Measurements from ENCODE around the gene CHD6.

The CHD6 gene

DNA sequence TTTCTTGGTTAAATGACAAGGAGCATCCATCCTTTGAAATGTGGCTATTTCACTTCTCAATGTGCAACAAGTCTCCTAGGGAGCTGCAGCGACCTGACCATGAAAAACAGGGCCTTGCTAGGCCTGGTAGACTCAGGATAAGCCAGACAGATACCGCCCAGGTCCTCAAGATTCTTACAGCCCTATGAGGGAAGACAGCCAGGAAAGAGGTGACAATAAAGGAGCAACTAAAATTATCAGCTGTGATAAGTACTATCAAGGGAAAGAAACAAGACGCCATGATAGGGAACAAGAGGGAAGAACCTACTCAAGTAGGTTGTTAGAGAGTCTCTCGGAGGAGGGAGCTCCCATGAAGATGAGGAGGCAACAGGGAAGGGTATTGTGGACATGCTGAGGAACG lies 200.1 kb downstream of the CHD6 start:
- DNase-seq: no peak

DNA sequence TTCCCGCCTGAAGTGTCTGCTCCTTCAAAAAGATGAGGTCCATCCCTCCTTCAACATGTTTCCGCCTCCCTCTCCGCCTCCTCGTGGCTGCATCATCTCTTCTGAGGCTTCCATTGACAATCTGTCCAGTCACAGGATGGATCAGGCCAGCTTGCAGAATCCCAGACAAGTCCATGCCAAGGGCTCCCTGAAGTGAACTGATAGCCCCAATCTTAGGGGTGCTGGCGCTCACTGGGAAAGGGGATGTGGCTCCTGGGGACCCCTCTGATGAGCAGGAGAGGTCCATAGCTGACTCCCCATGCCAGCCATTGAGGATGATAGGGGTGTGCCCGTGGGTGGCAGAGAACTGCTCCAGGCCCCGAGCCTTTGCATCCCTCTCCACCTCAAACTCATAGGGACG lies 203.0 kb downstream of the CHD6 start:
- no peak for DNase-seq

- DNase-seq: no peak
These were observed 205.0 kb downstream of the CHD6 start for GRCh38 chr20:41413169-41413568.

DNA sequence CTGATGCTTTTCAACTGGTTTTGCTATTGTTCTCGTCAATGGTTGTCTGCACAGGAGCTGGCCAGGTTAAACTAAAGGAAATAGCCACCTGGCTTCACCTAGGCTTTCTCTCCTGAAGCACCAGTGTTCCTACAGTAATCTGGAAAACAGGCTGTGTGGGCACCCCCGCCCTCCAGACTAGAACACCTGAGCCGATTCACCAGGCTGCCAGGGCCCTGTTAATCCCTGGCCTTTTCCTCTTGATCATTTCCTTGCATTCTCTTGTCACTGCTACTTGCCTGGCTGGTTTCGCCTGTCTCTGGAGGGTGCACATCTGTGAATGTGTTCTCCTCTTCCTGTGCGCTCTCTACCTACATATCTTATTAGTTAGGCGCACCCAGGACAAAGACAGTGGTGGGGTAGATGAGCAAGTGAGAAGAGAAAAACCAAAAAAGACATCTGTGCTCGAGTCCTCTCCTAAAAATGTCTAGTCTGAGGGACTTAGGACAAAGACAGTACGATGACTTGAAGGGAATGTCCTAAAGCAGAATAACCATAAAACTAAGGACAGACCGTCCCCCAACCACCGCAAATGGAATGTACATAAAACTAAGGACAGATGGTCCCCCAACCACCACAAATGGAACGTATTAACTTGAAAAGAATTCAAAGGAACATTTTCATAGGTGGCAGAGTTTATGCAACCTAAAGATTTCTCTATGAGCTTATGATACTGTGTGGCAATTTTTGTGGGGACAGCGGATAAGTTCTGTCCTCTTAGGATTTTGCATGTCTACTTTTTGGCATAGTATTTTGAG lies 205.7 kb downstream of the CHD6 start:
- DNase-seq: no peak

DNA sequence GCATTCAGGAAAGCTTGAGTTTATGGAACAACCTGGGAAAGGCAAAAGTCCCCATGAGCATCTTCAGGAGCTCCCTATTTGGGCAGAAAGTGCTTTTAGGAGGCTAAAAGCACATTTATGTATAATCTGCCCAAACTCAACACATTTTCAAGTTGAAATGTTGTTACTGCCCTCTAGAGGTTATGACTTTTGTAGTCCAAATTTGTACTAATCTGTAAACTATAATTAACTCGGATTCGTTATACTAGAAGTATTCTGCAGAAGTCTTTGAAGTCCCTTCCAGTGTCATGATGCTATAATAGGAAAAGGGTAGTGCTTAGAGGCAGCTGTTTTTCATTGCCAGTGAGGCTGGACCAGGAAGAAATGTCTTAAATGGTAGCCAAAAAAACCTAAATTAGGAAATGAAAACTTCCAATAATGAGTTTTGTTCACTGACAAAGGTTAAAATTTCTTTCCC lies 206.8 kb downstream of the CHD6 start:
- DNase-seq: no peak

- no peak for DNase-seq
These were observed 209.2 kb downstream of the CHD6 start for GRCh38 chr20:41408986-41409385.

GRCh38 chr20:41408156-41408794 lies 209.9 kb downstream of the CHD6 start:
- no peak for DNase-seq

DNA sequence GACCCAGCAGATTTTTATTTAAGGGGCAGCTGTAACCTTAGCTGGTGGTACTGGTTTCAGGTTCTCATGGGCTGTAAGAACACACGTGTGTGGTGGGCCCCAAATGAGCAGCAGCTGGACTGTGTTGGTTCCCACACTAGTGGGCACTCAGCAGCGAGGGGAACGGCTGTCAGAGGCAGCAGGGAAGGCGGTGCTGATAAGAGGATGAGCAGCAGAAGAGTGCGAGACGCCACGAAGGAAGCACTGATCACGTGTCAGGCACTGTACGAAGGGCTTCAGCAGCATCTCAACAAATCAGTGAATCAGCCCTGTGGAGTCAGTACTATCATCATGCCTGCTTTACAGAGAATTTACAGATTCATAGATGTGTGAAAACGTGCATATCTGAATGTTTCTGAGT lies 210.6 kb downstream of the CHD6 start:
- DNase-seq: no peak

GRCh38 chr20:41406896-41407444 lies 211.2 kb downstream of the CHD6 start:
- DNase-seq: no peak

DNA sequence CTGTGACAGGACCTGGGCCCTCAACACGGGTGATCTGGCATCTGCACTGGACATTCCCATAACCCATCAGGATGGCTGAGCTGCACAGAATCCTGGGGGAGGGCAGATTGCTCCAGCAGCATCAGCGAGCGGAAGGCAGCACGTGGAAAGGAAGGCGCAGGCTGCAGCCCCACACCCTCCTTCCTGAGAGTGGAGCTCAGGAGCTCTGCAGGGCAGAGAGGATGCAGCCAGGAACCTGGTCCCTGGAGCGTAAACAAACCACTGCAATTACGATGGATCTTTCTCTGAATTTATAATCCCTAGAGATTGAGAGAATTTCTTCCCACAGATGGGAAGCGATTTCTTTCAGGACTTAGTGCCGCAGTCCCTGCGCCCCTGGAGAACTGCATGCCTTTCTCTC lies 211.8 kb downstream of the CHD6 start:
- no peak for DNase-seq

GRCh38 chr20:41405436-41405835 lies 212.7 kb downstream of the CHD6 start:
- no peak for DNase-seq

- DNase-seq: no peak
These were observed 214.6 kb downstream of the CHD6 start for GRCh38 chr20:41403604-41404003.

DNA sequence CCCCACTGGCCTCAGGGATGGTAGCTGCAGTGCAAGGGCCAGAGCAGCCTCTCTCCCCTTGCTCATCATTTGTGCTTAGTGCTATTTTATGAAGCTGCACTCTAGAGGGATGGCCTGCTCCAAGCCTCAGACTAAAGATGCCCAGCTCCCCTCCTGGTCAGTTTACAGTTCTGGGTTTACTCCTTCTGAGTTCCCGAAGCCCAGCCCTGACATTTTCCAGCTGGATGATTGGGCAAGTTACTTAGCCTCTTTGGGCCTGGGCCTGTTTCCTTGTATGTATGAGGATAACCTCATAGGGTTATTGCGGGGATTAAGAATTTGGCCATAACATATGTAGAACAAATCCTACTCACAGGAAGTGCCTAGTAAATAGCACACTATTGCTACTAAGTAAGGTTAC lies 219.8 kb downstream of the CHD6 start:
- no peak for DNase-seq

DNA sequence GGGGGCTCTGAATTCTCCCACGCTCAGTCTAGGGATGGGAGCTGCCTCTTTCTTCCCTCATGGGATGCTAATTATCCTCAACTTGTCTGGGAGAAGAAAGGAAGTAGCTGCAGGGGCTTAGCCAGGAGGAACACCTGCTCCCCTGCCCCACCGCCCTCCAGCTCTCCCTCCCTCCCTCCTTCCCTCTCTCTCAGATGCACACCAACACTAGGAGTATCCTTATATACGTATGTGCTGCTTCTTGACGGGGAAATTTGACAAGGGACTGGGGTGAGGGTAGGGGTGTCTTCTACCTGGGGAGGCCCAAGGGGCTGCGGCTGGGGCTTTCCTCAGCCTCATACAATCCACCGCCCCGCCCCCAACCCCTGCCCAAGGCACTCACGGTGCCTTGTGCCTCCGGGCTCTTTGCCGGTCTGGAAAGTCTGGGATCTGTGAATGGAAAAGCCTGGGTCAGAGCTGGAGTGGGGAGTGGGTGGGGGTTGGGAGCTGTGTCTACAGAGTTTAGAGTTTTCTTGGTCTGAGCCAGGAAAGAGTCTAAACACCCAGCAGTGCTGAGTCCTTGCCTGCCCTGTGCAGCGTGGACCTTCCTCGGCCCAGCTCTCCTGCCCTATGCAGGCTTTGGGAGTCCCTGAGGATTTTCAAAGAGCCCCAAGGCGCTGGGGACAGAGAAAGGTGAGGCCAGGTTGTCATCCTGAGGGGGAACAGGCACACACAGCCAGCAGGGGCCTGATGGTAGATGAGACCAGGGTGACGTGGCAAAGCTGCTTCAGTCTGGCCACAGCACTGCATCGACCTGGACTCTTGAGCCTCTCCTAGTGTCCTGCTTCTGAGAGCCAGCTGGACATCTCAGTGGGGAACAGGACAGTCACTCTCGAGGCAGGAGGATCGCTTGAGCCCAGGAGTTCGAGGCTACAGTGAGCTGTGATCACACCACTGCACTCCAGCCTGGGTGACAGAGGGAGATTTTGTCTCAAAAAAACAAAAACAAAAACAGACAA lies 222.2 kb downstream of the CHD6 start:
- DNase-seq: no peak

DNA sequence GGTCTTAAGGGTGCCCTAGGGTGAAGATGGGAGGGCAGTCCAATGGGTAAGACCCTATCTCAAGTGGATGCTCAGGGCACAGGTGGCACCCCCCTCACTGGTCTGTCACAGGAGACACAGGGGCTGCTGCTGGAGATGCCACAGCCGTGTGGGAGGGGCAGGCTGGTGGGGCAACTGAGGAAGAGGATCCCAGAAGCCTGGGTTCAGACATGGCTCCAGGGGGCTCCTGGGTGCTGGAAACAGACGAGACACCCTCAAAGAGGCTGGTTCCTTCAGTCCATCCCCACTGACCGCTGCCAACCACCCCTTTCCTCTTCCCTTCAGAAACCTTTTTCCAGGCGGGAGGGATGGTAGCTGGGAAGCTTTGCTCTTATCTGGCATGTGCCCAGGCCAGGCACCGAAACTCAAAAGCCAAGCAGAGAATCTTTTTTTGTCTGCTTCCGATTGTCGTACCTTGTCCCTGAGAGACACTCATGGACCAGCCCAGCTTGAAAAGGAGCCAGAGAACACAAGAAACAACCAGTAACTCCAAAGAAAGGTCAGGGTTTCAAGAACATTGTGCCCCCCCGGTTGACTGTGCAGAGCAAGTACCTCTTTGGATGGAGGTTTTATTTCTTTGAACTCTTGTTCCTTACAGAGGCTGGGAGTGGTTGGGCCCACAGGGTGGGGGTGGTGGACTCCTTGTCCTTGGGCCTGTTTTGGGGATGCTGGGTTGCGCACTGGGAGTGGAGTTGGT lies 223.1 kb downstream of the CHD6 start:
- no peak for DNase-seq

DNA sequence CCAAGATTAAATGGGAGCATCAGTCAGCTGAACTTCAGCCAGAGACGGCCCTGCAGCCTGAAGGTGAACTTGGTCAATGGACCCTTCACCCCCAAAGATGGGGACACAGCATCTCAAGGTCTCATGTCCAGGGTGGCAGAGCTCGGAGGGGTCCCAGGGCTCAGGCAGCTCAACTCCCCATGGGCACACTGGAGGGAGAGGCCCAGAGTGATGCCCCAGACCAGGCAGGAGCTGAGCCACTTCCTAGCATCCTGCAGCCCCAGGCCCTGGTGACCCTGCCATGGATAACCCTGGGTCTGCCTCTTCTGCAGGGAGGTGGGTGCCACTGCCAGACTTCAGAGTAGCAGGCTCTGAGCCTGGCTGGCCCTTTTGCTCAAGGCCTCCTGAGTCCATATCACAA lies 224.1 kb downstream of the CHD6 start:
- DNase-seq: no peak

DNA sequence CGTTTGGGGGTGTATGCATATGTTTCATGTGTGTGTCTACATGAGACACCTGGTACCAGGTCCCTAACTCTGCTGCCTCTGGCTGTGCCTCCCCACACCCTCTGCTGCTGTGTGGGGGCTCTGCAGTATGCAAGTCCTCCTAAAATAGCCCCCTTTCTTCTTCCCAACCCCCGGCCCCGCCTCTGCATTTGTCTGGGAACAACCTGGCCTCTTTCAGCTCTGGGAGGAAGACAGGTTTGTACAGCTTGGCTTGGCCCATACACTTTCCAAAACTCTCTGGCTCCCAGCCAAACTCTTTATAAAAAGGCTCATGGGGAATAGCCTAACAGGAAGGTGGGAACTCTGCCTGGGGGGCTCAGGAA lies 224.5 kb downstream of the CHD6 start:
- no peak for DNase-seq

GRCh38 chr20:41392871-41393704 lies 225.1 kb downstream of the CHD6 start:
- no peak for DNase-seq

DNA sequence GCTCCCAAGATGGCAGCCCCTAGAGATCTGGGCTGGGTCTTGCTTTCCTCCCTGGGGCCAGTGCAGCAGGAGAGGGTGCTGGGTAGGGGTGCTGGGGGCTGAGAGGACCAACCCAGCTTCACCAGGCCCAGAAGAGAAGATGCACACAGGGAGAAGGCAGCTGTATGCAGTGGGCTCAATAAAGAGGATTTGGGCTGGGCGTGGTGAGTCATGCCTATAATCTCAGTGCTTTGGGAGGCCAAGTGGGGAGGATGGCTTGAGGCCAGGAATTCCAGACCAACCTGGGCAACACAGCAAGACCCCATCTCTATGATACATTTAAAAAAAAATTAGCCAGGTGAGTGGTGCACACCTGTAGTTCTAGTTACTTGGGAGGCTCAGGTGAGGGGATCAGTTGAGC lies 225.9 kb downstream of the CHD6 start:
- no peak for DNase-seq

DNA sequence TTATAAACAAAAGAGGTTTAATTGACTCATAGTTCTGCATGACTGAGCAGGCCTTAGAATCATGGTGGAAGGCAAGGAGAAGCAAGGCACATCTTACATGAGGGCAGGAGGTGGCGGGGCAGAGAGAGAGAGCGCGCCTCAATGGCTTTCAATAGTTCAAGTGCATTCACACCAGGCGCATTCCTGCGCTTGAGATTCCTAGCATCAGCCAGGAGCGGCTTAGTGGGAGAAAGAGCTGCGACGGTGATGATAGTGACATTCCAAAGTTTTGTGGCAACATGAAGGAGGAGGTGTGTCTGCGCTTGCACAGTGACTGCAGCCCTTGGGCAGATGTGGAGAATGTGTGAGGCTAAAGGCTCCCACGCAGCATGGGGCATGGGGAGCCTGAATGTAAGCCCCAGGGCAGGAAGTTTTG lies 226.6 kb downstream of the CHD6 start:
- no peak for DNase-seq

DNA sequence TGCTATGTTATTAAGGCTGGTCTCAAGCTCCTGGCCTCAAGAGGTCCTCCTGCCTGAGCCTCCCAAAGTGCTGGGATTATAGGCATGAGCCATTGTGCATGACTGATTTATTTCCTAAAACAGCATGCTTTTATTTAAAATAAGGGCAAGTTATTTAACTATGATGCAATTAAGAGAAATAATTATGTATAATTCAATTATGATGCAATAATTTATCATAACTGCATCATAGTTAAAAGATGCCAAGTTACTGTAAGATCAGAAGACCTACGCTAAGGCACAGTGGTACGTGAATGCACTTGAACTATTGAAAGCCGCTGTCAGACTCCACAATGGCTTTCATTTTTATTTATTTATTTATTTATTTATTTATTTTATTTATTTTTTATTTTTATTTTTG lies 227.3 kb downstream of the CHD6 start:
- no peak for DNase-seq
